Measurements from ENCODE around the gene PLEKHG2.
"Not testable (repeated sequence)": the region's sequence is repeated elsewhere in the genome, so short reads cannot be mapped to it uniquely, and the experiment has no call there.

PLEKHG2 gene

GRCh38 chr19:39424934-39425333 is 12.5 kb downstream of the PLEKHG2 start:
- no peak for DNase-seq

DNA sequence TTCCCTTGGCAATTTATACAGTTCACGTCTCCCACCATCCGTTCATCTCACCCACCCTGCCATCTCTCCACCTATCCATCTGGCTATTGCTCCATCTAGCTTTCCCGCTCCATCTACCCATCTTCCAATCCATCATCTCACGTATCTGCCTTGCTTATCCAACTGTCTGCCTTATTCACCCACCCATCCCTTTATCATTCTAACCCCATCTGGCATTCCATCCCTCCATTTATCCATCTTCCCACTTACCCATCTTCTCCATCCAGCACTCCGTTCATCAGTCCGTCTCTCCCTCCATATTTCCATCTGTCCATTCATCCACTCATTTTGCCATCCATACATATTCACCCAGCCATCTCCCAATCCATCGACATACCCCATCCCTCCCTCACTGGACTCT is 13.3 kb downstream of the PLEKHG2 start:
- DNase-seq: no peak

GRCh38 chr19:39426170-39426569 is 13.7 kb downstream of the PLEKHG2 start:
- no peak for DNase-seq

DNA sequence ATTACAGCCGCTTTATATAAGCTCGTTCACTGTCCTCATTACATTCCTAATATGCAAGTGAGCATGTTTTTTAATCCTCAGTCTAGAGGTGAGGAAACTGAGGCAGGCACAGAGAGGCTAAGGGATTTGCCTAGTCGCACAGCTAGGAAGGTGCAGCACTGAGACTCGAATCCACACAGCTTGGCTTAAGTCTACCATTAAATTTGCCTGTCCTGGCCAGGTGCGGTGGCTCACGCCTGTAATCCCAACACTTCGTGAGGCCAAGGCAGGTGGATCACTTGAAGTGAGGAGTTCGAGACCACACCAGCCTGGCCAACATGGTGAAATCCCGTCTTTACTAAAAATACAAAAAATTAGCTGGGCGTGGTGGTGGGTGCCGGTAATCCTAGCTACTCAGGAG is 15.2 kb downstream of the PLEKHG2 start:
- DNase-seq: no peak

DNA sequence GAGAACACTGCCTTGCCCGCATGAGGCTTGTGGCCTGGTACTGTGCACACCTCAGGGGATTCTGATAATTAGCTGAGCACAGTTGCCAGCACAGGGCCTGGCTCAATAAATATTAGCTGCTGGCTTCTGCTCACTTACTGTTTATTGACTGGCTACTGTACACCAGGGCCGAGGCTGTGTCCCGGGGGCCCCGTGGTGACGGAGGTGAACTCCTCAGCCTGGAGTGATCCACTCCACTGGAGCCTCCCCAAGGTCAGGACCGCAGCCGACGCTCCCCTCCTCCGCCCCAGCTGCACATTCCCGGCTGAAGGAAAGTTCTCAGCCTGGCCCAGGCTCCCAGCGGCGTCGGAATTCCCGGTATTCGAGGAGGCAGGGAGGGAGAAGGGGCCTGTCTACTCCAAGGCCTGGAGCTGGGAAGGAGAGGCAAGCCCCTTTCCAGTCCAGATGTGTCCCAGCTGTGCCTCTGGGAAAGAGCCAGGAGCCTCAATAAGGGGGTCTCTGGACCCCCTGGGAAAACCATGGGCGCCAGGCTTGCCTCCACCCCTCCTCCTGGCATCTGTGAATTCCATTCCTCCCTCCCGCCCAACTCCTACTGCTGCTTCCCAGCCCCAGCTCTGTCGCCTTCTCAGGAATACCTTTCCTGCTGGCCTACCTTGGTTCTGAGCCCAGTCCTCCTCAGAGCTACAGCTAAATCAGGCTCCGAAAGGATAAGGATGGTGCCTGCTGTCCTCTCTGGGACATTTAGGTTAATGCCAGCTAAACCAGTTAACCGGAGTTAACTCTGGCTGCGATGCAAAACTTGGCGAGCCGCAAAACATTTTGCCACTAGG is 16.0 kb downstream of the PLEKHG2 start:
- no peak for DNase-seq

DNA sequence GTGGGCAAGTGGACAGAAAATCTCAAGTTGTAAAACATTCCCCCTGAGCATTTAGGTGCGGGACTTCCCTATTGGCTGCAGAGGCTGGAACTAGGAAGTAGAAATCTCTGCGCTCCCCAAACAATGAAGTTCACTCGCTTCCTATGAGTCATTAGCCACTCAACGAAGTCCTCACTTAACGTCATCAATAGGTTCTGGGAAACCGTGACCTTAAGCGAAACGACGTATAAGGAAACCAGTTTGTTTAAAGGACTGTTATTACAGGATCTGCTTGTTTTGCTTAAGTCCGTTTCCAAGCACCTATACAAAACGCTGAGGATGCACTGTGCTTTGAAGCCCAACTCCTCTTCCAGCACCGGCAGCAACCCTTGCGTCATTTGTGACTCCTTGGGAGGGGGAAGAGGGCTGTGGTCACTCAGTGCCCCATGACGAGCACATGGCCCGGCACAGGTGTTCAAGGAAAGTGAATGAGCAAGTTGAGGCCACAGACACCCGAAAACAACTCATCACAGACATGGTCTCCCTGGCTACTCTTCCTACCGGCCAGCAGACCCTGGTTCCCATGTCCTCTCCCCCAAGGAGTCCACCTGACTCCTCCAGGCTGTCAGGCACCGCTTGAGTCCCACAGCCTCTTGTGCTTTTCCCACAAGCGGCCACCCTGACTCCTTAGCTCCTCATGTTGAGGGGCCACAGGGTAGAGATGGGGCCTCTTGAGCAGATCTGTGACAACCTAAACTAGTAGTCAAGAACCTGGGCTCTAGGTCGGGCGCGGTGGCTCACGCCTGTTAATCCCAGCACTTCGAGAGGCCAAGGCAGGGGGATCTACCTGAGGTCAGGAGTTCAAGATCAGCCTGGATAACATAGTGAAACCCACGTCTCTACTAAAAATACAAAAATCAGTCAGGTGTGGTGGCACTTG is 18.5 kb downstream of the PLEKHG2 start:
- no peak for DNase-seq

GRCh38 chr19:39432677-39433025 is 20.2 kb downstream of the PLEKHG2 start:
- DNase-seq: no peak

GRCh38 chr19:39433480-39434079 is 21.1 kb downstream of the PLEKHG2 start:
- DNase-seq: no peak

DNA sequence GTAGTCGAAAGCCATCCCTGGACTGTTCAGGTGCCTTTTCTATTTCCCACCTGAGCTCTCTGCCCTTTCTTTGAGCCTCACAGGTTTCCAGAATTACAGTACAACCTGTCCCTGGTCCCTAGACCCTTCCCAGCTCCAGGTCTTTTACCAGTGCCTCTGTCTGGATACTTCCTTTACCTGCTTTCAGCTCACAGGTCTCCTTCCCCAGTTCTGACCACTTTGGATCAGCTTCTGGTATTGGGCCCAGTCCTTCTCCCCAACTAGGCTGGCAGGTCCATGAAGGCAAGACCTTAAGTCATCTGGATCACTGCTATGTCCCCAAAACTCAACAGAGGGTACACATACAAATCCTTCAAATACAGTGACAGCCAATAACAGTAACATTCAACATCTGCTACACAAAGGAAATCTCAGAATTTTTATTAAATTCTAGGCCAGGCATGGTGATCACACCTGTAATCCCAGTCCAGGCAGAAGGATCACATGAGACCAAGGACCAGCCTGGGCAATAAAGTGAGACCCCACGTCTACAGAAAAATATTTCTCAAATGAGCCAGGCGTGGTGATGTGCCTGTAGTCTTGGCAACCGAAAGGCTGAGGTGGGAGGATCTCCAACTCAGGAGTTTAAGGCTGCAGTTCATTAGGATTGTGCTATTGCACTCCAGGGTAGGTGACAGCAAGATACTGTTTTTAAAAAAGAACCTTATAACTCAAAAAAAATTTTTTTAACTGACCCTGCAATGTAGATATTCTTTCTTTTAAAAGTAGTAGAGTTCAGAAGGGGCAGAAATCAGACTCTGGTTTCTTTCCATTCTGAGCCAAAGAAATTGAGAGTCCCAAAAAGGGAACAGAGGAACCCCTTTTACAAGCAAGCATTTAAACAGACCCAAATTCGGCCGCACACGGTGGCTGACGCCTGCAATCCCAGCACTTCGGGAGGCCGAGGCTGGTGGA is 21.9 kb downstream of the PLEKHG2 start:
- no peak for DNase-seq

GRCh38 chr19:39435499-39436349 is 23.3 kb downstream of the PLEKHG2 start, which contains the start of gene RPS16:
Gene RPS16 (minus strand): TSS chr19:39435949. CDS start chr19:39435895, 54 bp downstream.
- DNase-seq: peak; percentile 86

GRCh38 chr19:39436350-39436716 is 23.9 kb downstream of the PLEKHG2 start:
- DNase-seq: no peak

GRCh38 chr19:39438270-39438934 is 25.9 kb downstream of the PLEKHG2 start:
- no peak for DNase-seq

GRCh38 chr19:39444598-39445195 is 32.2 kb downstream of the PLEKHG2 start:
- DNase-seq: no peak

- peak; percentile 89 for DNase-seq
Measured at GRCh38 chr19:39445196-39446111, 33.0 kb downstream of the PLEKHG2 start, which contains the start of gene SUPT5H. Gene SUPT5H (plus strand): TSS chr19:39445582. CDS start chr19:39445891, 309 bp downstream.

- DNase-seq: no peak
Measured at GRCh38 chr19:39446365-39447084, 34.1 kb downstream of the PLEKHG2 start.

DNA sequence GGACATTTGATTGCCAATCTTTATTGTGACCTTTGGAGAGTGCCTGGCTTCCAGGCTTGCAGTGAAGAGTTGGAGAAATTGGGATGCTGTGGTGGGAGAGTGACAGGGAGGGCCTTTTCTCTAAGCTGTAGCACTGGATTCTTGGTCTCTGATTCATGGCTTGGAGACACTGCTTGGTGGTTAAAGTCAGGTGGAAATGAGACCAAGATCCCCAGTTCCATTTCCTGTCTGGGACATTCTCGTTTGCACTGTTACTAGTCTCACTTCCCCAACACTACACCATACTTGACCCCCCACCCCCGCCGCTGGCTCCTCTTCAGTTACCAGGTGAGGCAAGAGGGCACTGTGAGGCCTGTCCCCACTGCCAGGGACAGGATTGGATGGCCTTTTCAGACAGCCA is 35.8 kb downstream of the PLEKHG2 start:
- no peak for DNase-seq

DNA sequence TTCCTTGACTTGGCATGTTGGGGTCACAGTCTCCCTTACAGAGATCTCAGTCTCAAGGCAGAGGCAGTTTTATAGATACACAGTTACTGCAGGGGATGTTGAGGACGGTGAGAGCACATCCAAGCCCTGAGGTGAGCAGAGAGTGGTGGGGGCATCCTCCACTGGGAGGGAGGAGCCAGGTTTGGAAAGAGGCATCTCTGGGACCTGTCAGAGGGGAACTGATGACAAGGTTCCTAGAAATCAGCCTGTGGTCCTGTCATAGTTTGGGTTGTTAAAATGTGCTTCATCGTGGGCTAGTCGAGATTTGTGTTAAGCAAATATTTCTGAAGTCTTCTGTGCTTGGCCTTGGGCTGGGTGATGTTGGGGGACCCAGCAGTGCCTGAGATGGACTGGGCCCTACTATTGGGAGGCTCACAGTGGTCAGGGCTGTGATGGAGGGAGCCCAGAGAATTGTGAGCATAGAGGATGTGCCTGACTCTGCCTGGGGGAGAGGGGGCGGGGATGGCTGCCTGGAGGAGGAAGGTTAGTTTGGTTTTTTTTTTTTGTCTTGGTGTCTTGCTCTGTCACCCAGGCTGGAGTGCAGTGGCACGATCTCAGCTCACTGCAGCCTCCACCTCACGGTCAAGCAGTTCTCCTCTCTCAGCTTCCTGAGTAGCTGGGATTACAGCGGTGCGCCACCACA is 36.8 kb downstream of the PLEKHG2 start:
- DNase-seq: no peak

- DNase-seq: not testable (repeated sequence)
Measured at GRCh38 chr19:39451257-39451656, 38.8 kb downstream of the PLEKHG2 start.

Data from NCI-H1436 treated with DMSO at 0.1 percent for 48 hours (cell line).